C4-2B (cell line): ENCODE results near the gene NRP1.

Experiments used
- H3K27ac ChIP-seq: fragments of 450-650 bp; 2 replicates; pipeline ENCODE4 v1.5.1; 2017
- CTCF ChIP-seq: fragments of 450-650 bp; conservative IDR thresholded peaks from 2 replicates; pipeline ENCODE4 v1.5.1; 2017; ENCODE audit warnings: mild to moderate bottlenecking
- ZFX ChIP-seq: fragments of 450-650 bp; IDR thresholded peaks from 2 replicates; pipeline ENCODE4 v1.6.1; 2017

Gene NRP1

GRCh38 chr10:33252794-33253203 lies 81.7 kb downstream of the NRP1 start:
- H3K27ac ChIP-seq: no peak overlapping the region
- no peak for TF ChIP-seq ZFX

GRCh38 chr10:33252324-33252723 lies 82.1 kb downstream of the NRP1 start:
- no peak overlapping the region for H3K27ac ChIP-seq
- TF ChIP-seq CTCF (no peak), ZFX (no peak)

GRCh38 chr10:33249659-33250345 lies 84.7 kb downstream of the NRP1 start:
- H3K27ac ChIP-seq: no peak overlapping the region
- no peak for TF ChIP-seq CTCF
- TF ChIP-seq ZFX: no peak

GRCh38 chr10:33249137-33249536 lies 85.3 kb downstream of the NRP1 start:
- no peak for TF ChIP-seq CTCF
- TF ChIP-seq ZFX: no peak
- no peak overlapping the region for H3K27ac ChIP-seq

- no peak overlapping the region for H3K27ac ChIP-seq
- TF ChIP-seq CTCF (no peak), ZFX (no peak)
Observed at GRCh38 chr10:33248638-33249037, 85.8 kb downstream of the NRP1 start.

GRCh38 chr10:33247221-33247922 lies 87.1 kb downstream of the NRP1 start:
- no peak overlapping the region for H3K27ac ChIP-seq
- TF ChIP-seq ZFX (no peak), CTCF (no peak)

- TF ChIP-seq CTCF (no peak), ZFX (no peak)
Observed at GRCh38 chr10:33245343-33245742, 89.1 kb downstream of the NRP1 start.

More at GRCh38 chr10:33245343-33245742, 89.1 kb downstream of the NRP1 start:
- H3K27ac ChIP-seq: no peak overlapping the region
